IPS DF 6.9 (cell line): ENCODE data around the gene SYNPO2L.
"Not testable (repeated sequence)": the region's sequence is repeated elsewhere in the genome, so short reads cannot be mapped to it uniquely, and the experiment has no call there.

Source experiments
- DNase-seq: peaks from one replicate; pipeline ENCODE4 v3.0.0-alpha.2; 2013; ENCODE audit warnings: low read depth, low spot score
- H3K27ac ChIP-seq: one replicate; pipeline ENCODE4 v1.5.1; 2013; ENCODE audit warnings: low read length, control low read depth
- H3K27me3 ChIP-seq: 2 replicates; pipeline ENCODE4 v1.6.1; 2013; ENCODE audit warnings: mild to moderate bottlenecking, low read length; ENCODE audit not compliant: control insufficient read depth, insufficient read depth
- H3K36me3 ChIP-seq: 2 replicates; pipeline ENCODE4 v1.6.1; 2013; ENCODE audit warnings: low read length; ENCODE audit not compliant: control insufficient read depth, insufficient read depth
- H3K4me1 ChIP-seq: 2 replicates; pipeline ENCODE4 v1.6.1; 2013; ENCODE audit warnings: low read length; ENCODE audit not compliant: control insufficient read depth, insufficient read depth
- H3K4me3 ChIP-seq: 2 replicates; pipeline ENCODE4 v1.5.1; 2013; ENCODE audit warnings: mild to moderate bottlenecking, low read length
- H3K9me3 ChIP-seq: 2 replicates; pipeline ENCODE4 v1.6.1; 2013; ENCODE audit warnings: low read length, inconsistent platforms; ENCODE audit not compliant: control insufficient read depth, insufficient read depth
- WGBS: extraction: QIAGEN DNeasy Blood & Tissue Kit; methylation state at CpG from one replicate; pipeline ENCODE4 v1.1.7; 2013; ENCODE audit warnings: mixed read lengths, missing lambda C conversion rate; ENCODE audit not compliant: insufficient read length, insufficient coverage; 5-methylcytosine and 5-hydroxymethylcytosine counted together

SYNPO2L gene, protein sequence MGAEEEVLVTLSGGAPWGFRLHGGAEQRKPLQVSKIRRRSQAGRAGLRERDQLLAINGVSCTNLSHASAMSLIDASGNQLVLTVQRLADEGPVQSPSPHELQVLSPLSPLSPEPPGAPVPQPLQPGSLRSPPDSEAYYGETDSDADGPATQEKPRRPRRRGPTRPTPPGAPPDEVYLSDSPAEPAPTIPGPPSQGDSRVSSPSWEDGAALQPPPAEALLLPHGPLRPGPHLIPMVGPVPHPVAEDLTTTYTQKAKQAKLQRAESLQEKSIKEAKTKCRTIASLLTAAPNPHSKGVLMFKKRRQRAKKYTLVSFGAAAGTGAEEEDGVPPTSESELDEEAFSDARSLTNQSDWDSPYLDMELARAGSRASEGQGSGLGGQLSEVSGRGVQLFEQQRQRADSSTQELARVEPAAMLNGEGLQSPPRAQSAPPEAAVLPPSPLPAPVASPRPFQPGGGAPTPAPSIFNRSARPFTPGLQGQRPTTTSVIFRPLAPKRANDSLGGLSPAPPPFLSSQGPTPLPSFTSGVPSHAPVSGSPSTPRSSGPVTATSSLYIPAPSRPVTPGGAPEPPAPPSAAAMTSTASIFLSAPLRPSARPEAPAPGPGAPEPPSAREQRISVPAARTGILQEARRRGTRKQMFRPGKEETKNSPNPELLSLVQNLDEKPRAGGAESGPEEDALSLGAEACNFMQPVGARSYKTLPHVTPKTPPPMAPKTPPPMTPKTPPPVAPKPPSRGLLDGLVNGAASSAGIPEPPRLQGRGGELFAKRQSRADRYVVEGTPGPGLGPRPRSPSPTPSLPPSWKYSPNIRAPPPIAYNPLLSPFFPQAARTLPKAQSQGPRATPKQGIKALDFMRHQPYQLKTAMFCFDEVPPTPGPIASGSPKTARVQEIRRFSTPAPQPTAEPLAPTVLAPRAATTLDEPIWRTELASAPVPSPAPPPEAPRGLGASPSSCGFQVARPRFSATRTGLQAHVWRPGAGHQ

DNA sequence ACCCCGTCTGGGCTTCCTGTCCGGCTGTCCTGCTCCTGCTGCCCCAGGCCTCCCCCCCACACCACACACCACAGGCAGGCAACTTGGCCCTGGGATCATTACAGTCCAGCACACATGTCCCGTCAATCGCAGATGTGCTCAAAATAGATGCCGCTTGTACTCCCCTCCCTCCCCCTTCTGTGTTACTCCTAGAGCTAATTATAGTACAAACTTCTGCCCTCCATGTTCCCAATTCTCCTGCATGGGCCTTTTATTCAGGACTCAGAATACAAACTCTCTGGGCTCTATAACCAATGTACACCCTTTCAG is at the start of gene SYNPO2L:
Gene SYNPO2L (minus strand): TSS at position 40 of the 309 bp plus-strand sequence. CDS start 107 bp downstream, outside the sequence.
- no peaks in the 10 kb centered on the region for H3K4me1 ChIP-seq
- no CpG with 5 or more reads among the region's 5 CpGs for WGBS
- DNase-seq = no peak
- H3K9me3 ChIP-seq = no peaks in the 10 kb centered on the region
- no peaks in the 10 kb centered on the region for H3K36me3 ChIP-seq
- H3K27ac ChIP-seq = no peak within 1 kb of the TSS
- H3K27me3 ChIP-seq = no peaks in the 10 kb centered on the region
- no peak within 1 kb of the TSS for H3K4me3 ChIP-seq

DNA sequence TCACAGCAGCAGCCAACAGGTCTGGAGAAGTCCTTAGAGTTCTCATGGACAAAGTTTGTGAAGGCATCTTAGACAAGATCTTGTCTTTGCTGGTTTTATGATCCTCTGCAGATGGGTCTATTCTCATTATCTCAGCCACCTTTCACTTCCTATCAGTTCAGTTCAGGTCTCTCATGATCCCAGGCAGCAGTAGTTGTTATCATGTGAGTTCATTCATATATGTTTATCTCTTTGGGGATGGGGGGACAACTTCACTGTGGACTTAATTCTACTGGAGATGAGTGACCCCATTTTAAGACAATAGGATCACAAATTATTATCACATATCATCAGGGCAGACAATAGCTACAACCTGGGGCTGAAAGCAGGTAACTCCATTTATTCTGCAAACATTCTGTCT is 48.1 kb upstream of the SYNPO2L start:
- not testable (repeated sequence) for H3K4me3 ChIP-seq, H3K4me1 ChIP-seq, H3K9me3 ChIP-seq, DNase-seq, H3K36me3 ChIP-seq, H3K27ac ChIP-seq, H3K27me3 ChIP-seq

DNA sequence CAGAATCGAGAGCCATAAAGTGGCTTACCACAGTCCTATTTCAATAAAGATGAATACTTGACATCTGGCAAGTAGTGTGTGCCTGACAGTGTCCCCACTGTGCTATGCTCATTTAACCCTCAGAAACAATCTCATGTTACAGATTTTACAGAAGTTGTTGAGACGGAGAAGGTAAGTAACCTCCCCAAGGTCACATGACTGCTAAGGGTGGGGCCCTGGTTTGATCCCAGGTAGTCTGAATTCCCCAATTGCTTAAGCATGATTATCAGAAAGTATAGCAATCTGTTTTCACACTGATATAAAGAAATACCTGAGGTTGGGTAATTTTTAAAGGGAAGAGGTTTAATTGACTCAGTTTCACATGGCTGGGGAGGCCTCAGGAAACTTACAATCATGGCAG is 43.0 kb upstream of the SYNPO2L start:
- H3K27me3 ChIP-seq, H3K4me1 ChIP-seq, DNase-seq, H3K36me3 ChIP-seq, H3K9me3 ChIP-seq, H3K27ac ChIP-seq, H3K4me3 ChIP-seq: not testable (repeated sequence)
- WGBS = no CpG with 5 or more reads among the region's 2 CpGs

DNA sequence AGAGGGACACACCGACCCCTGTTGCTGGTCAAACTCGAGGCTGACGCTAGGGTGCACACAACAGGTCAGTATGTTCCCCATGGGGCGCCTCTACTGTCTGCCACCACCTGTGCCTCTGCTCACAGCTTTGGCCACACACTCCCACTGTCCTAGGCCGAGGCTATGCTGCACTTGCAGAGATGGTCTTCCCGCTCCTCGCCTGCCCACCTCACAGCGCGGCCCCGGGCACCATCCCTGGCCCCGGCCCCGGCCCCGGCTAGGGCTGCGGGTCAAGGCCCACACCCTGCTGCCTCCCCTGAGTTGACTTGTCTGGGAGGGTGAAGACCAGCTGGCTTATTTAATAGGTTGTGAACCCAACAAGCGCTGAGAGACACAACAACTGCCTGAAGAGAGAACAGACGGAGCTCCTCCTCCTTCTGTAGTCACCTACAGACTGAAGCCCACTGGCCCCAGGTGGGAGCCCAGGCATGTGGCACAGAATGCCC is 41.9 kb upstream of the SYNPO2L start, which contains the start of gene AGAP5:
Gene AGAP5 (minus strand): TSS at position 435 of the 485 bp plus-strand sequence. CDS start 354 bp downstream, at position 81.
- H3K27ac ChIP-seq, H3K27me3 ChIP-seq, H3K4me1 ChIP-seq, DNase-seq, H3K9me3 ChIP-seq, H3K4me3 ChIP-seq, H3K36me3 ChIP-seq: not testable (repeated sequence)
- WGBS = no CpG with 5 or more reads among the region's 16 CpGs

DNA sequence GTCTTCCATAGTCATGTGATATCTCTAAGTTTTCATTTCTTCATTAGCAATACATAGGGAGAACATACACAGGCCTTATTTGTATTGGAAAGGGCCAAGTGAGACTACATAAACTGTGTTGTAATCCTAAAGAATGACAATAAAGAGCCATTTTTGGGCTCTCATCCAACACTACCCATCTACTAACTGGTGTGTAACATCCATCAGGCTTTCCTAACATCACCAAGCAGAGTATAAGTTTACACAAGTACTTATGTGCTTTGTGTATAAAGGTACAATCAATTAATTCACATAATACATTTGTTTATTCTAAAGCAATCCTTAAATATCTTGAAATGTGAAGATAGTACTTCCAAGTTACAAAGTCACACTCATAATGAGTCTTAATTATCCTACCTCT is 39.5 kb upstream of the SYNPO2L start:
- not testable (repeated sequence) for H3K27me3 ChIP-seq, DNase-seq, H3K4me1 ChIP-seq, H3K36me3 ChIP-seq, H3K27ac ChIP-seq, H3K4me3 ChIP-seq, H3K9me3 ChIP-seq

DNA sequence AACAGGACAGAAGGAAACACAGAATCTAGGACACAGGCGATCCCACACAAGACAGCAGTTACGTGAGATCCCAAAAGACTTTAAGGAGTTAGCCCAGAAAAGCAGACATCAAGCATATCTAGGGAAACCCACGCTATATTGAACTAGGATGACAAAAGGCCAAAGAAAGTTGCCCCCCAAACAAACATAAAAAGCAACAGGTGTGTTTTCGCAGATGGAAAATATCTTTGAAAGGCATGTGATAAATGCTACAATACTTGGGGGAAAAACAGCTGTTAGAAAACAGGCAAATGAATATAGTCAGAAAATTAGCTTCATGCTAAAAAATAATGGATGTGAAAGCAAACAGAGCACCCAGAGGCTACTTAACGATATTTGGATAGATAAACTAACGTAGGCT is 34.9 kb upstream of the SYNPO2L start:
- not testable (repeated sequence) for H3K27me3 ChIP-seq, H3K4me3 ChIP-seq, H3K36me3 ChIP-seq, H3K27ac ChIP-seq, DNase-seq, H3K4me1 ChIP-seq, H3K9me3 ChIP-seq
- no CpG with 5 or more reads among the region's 6 CpGs for WGBS

DNA sequence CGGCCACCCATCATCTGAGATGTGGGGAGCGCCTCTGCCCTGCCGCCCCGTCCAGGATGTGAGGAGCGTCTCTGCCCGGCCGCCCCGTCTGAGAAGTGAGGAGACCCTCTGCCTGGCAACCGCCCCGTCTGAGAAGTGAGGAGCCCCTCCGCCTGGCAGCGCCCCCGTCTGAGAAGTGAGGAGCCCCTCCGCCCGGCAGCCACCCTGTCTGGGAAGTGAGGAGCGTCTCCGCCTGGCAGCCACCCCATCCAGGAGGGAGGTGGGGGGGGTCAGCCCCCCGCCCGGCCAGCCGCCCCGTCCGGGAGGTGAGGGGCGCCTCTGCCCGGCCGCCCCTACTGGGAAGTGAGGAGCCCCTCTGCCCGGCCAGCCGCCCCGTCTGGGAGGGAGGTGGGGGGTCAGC is 33.8 kb upstream of the SYNPO2L start:
- not testable (repeated sequence) for H3K27ac ChIP-seq, H3K4me1 ChIP-seq, DNase-seq, H3K4me3 ChIP-seq, H3K27me3 ChIP-seq, H3K9me3 ChIP-seq, H3K36me3 ChIP-seq
- WGBS = no CpG with 5 or more reads among the region's 28 CpGs

DNA sequence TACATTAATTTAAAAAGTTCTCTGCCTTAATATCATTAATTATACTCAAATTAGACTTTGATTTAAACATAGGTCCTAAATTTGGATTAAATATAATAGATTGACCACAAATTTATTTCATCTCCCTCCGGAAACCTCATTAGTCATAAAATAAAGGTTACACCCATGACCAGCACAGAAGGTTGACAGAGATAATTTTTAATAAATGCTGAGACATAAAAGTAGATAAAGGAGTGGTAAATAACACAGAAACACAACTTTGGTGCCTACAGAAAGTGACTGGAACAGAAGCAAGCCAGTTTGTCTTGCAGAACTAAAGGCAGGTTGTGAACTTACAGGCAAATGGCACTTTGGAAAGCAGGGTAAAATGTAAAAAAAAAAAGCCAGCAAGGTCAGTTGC is 31.8 kb upstream of the SYNPO2L start:
- H3K36me3 ChIP-seq, DNase-seq, H3K4me3 ChIP-seq, H3K27me3 ChIP-seq, H3K9me3 ChIP-seq, H3K27ac ChIP-seq, H3K4me1 ChIP-seq: not testable (repeated sequence)
- WGBS = no CpG with 5 or more reads among the region's 1 CpG

DNA sequence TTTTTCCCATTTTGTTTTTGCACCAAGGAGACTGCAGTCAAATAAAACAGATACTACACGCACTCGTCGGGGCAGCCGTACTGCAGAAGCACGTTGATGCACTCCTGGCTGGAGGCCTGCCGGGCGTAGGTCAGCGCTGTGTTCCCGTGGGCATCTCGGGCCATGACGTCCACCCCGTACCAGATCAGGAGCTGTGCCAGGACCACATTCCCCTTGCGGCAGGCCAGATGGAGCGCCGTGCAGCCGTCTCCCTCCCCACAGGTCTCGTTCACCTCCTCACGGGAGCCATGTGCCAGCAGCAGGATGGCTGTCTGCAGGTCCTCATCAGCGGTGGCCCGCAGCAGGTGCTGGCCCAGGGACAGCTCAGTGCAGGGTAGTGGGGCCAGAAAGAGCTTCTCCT is 18.7 kb upstream of the SYNPO2L start:
- H3K27me3 ChIP-seq, DNase-seq, H3K27ac ChIP-seq, H3K4me3 ChIP-seq, H3K4me1 ChIP-seq, H3K9me3 ChIP-seq, H3K36me3 ChIP-seq: not testable (repeated sequence)
- no CpG with 5 or more reads among the region's 20 CpGs for WGBS

DNA sequence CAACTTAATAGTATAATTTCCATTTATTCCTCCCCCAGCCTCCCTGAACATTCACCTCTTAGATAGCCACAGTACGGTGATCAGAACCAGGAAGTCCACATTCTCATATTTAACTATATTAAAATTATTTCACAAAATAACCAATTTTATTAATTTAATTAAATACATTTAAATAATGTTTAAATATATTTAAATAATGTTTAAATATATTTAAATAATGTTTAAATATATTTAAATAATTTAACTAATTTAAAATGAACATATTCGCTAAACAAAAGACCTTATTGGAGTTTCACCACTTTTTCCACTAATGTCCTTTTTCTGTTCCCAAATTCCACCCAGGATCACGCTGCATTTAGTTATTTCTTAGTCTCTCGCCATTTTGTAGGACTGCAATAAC is 12.5 kb upstream of the SYNPO2L start:
- not testable (repeated sequence) for H3K9me3 ChIP-seq, H3K36me3 ChIP-seq, DNase-seq, H3K27me3 ChIP-seq, H3K4me1 ChIP-seq, H3K4me3 ChIP-seq, H3K27ac ChIP-seq
- no CpG with 5 or more reads among the region's 4 CpGs for WGBS
